T-helper 2 cell (primary cell): ENCODE results near the gene SMNDC1.

Experiments
- DNase-seq, 5 experiments: peaks; one replicate each; pipeline versions ENCODE4 v3.0.0 to v3.0.0-alpha.2; 2012 to 2022

Gene SMNDC1

DNA sequence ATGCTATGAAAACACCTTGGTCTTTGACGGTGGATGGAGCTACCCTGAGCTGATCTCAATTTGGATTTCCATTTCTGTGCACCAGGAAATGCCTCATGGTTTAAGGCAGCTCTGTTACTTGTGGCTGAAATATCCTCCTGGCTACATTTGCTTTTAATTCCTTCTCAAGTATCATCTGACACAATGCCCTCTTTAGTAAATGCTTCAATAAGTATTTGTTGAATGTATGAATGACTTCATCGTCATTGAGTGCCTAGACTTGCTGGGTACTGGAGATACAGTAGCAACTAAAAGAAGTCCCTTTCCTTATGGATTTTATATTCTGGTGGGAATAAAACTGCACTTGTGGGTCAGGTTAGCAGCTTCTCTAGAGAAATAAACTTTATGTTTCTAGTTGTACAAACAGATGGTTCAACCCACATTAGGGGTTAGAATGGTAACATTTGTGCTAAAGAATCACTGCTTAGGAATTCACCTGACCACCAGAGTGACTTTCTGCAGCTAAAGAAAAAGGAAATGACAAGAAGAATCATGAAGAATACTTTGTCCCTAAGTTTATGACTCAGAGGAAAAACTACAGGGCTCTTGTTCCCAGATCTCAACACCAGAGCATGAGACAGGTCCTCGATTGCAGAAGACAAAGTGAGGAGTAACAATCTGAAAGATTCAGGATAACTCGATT, 21.8 kb upstream of the SMNDC1 start:
- DNase-seq: no peak

- no peak for DNase-seq
These were observed 20.1 kb upstream of the SMNDC1 start for GRCh38 chr10:110324805-110325280.

DNA sequence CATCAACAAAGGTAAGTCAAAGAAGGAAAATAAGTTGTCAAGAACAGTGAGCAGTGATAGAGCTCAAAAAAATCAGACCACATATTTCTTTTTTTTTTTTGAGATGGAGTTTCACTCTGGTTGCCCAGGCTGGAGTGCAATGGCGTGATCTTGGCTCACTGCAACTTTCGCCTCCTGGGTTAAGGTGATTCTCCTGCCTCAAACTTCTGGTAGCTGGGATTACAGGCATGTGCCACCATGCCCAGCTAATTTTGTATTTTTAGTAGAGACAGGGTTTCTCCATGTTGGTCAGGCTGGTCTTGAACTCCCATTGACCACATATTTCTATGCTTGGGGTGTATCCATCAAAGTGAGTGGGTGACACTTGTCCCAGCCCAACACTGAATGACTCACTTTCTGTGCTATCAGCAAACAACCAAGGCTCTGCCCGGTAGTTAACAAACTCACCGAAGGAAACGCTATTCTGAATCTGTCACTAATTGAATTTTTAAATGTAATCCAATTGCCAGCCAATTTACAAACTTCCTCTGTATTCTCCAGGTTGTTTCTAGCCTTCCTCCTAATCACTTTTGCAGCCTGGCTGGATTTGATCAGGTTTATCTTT, 19.6 kb upstream of the SMNDC1 start:
- DNase-seq: peak in 1 of 5 experiments; percentile 62

GRCh38 chr10:110323503-110323902, 18.8 kb upstream of the SMNDC1 start:
- DNase-seq: no peak

DNA sequence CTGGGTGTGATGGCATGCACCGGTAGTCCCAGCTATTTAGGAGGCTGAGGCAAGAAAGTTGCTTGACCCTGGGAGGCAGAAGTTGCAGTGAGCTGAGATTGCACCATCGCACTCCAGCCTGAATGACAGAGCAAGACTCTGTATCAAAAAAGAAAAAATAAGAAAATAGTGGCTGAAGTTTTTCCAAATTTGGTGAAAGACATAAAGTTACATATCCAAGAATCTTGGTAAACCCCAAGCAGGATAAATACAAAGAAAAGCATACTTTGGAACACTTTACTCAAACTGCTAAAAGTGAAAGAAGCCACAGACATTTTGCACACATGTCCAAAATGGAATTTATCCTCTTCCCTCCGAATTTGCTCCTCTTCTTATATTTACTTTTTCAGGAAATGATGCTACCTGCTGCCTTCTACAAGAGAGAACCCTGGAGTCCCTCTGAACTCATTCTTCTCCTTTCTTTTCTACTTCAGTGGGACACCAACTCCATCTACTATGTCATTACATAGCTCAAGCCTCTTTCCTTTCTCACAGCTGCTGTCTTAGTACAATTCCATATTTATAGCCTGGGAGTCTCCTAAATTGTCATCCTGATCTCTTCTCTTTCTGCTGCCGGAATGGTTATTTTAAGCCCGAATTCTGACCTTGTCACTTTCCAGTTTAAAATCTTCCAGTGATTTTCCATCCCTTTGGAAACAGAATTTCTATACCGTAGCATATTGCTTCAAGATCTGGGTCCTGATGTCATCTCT, 17.3 kb upstream of the SMNDC1 start:
- no peak for DNase-seq

DNA sequence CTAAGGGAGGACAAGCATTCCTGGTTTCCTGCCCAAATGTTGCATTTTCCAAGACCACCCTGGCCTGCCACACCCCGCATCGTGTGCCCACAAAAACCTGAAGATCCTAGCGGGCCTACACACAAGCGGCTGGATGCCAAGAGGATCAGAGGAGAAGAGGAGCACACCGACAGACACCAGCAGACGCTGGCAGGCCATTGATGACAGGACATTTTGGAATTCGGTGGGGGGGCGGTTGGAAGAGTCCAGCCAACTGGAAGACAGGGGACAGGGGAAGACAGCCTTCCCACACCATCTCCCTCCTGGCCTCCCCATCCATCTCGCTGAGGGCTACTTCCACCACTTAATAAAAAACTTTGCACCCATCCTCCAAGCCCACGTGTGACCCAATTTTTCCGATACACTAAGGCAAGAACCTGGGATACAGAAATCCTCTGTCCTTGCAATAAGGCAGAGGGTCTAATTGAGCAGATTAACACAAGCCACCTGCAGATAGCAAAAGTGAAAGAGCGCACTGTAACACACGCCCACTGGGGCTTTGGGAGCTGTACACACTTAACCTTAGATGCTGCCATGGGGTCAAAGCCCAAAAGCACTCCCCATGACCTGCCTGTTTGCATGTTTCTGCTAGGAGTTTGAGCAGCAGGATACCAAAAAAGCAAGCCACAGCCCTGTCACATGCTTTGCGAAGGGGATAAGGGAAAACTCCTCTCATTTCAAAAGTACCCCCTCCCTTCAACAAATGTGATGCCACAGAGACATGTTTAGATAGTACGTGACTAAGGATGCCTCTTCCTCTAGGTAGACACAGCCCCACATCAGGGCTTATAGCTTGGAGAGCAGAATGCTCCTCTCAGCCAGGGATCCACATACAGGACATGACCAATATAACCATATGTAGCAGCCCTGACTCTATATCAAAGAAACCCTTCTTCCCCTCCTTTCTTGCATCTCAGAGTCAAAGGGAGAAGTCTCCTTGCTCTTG, 13.4 kb upstream of the SMNDC1 start:
- DNase-seq: no peak

DNA sequence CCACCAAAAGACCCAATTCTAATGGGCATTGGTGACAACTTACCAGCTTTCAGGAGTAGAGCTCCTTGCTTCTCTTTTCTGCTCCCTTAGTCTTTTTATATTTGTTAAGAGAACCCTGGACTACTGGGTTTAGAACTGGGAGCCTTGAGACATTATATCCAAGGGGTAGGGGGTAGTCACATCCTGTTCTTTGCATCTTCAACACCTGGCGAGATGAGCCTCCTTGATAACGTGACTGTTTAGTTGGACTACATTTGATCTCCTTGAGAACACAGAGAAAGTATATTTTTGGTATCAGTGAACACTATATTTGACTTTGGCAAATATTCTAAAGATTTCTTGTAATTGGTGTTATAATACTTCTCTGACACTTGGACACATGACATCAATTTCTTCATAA, 9.0 kb upstream of the SMNDC1 start:
- no peak for DNase-seq

- no peak for DNase-seq
These were observed 7.5 kb upstream of the SMNDC1 start for GRCh38 chr10:110312206-110312605.

GRCh38 chr10:110311357-110311949, 6.7 kb upstream of the SMNDC1 start:
- DNase-seq: peak in 2 of 5 experiments; percentile 13 to 61

- no peak for DNase-seq
These were observed 6.0 kb upstream of the SMNDC1 start for GRCh38 chr10:110310741-110311140.

GRCh38 chr10:110307805-110308204, 3.1 kb upstream of the SMNDC1 start:
- DNase-seq: no peak

DNA sequence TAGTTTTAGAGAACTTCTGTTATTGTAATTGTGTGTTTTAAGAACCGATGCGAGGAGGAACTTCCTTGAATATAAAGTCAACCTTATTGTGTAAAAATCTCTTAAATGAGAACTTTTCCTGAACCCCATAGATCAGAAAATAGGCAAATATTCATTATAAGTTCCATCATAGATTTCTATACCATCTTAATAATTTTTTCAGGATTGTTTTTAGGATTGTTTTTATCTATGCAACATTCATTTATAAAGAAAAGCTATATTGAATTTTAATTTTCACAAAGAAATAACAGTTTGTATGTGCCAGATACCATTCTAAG, 1.7 kb upstream of the SMNDC1 start:
- DNase-seq: no peak

- peak in 4 of 5 experiments; percentile 15 to 87 (median 42) for DNase-seq
These were observed 1.2 kb upstream of the SMNDC1 start for GRCh38 chr10:110305767-110306451.

DNA sequence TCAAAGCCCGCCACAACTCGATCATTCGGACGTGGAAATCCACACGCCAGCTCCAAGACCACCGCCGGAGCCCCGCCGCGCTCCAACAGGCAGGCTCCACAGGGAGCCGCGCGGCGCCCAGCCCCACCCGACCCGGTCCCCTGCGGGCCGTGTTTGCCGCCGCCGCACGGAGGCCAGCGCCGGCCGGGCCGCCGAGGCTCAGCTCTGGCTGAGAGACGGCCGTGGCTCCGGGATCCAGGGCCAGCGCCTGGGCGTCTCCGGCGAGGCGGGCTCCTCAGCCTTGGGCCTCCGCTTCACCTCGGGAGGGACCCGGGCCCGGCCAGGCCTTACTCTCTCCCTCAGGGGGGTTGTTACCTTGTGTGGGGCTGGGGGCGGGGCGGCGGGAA, 333 bp downstream of the SMNDC1 start:
- DNase-seq: no peak

GRCh38 chr10:110303681-110304080, 1.0 kb downstream of the SMNDC1 start:
- peak in 1 of 5 experiments; percentile 32 for DNase-seq

- DNase-seq: no peak
These were observed 4.2 kb downstream of the SMNDC1 start for GRCh38 chr10:110300486-110300986.

GRCh38 chr10:110296966-110297365, 7.8 kb downstream of the SMNDC1 start:
- DNase-seq: no peak

GRCh38 chr10:110286841-110287240, 17.9 kb downstream of the SMNDC1 start:
- no peak for DNase-seq

GRCh38 chr10:110285501-110285900, 19.2 kb downstream of the SMNDC1 start:
- DNase-seq: no peak

DNA sequence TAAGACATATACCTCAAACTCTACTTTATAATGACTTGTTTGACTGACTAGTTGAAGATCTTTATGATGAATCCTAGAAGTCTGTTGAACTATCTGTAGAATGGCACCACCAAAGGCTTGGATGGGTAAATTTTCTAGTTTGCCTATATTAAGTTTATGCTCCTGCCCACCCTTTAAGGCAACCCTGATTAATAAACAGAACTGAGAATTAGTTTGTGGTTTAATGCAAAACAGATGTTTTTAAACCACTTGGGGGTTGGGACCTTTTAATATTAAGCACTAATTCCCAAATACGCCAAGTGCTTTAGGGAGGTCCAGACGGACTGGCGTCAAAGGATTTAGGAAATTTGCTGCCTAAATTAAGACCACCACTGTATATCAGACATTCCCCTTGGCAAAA, 20.5 kb downstream of the SMNDC1 start:
- no peak for DNase-seq

DNA sequence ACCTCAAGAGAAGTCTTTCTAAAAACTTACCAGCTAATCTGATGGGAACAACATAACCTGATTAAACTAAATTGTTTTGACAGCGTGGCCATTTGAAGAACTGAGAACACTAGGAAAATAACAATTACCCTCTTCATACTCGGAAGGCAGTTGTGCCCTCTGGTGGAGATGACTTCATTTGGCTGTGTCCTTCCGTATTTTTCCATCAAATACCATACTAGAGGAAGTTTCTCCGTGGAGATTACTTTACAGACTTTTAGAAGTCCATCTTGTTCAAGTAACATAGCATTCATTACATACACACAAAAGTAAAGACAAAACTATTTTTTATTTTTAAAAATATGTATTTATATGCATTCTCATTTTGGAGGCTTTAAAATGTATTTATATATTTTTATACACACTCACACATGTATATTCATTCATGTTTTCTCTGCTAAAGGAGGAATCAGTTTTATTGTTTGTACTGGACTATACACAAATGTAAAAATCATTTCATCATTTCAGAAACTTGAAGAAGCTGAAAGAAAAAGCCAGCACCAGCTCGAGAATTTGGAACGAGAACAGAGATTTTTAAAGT, 25.2 kb downstream of the SMNDC1 start:
- peak in 4 of 5 experiments; percentile 15 to 54 (median 18) for DNase-seq
